Posterior vena cava (tissue), 2 donors: ENCODE measurements around the gene HTR7. TPM values are rescaled to one million over a fixed set of nuclear protein-coding genes. Genes with fewer than 3 reads are reported as not detected.
"Not testable (repeated sequence)": the region's sequence is repeated elsewhere in the genome, so short reads cannot be mapped to it uniquely, and the experiment has no call there.

Source experiments
- DNase-seq: peaks from one replicate; pipeline ENCODE4 v3.0.0-alpha.2; 2020; ENCODE audit warnings: low spot score
- intact Hi-C, 2 donors: fragments of 100-400 bp; cut with DNase I; formaldehyde crosslinking; loops; one replicate each; pipeline versions ENCODE4 v1.14.1 to v1.14.2; 2022 to 2023
- long read RNA-seq, 2 donors: library from polyadenylated mRNA; unstranded; transcript quantifications; one replicate each; pipeline ENCODE4 v2.0.0, GENCODE V29; 2020 to 2021
- total RNA-seq, 2 donors: library from RNA; stranded (reverse); fragmentation: NEBNext Ultra II Directional; extraction: Animal tissue kit (Norgen Biotek cat#: 25700); gene quantifications; one replicate each; pipeline ENCODE4 v1.2.1, GENCODE V29; 2021
- donor health status: DM: yes; HTN: yes; CAD: no.
- donor health status: DM: yes; HTN: yes; CAD: no.

The HTR7 gene
- 1 to 10 TPM in 1 of 2 donors, under 1 TPM in 1; 0.83 to 1.0 TPM for total RNA-seq
- long read RNA-seq, donor 1, partial matches to known transcripts, result 0 of 2 reads
- long read RNA-seq, donor 1, other reads (novel, unspliced or antisense), result 1 of 2 reads
- long read RNA-seq, donor 2, result 0 reads

DNA sequence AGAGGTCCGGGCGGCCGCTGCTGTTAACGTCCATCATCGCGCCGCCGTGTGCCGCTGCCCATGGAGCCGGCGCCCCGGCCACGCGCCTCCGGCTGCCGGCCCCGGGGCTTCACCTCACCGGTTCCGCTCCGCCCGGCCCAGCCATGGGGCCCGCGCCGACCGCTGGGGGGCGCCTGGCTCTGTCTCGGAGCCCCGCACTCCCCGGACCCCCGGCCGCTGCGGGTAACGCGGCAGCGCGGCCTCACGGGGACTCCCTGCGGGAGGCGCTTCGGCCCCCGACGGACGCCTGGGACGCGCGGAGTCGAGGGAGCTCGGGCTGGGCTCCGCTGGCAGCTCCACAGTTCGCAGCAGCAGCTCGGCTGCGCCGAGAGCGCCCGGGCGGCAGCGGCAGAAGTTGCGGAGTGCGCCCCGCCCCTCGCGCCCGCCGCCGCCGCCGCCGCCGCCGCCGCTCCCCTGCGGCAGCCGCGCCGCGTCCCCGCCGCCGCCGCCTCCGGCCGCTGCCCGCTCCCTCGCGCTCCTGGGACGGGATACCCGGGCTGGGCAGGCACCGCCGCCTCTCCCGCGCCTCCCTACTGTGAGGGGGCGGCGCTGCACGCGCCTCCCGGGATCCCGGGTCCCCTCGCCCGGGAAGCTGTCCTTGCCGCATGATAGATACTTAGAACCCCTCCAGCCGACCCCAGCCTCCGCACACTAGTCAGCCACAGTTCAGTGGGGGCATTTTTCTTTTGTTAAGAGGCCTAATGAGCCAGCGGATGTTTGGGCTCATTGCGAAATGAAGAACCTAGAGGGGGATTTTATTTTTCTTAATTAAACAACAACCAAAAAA lies at the start of gene HTR7:
TSS of gene HTR7 (minus strand) at position 405 of the 826 bp plus-strand sequence. CDS start at position 37, 368 bp downstream.
- intact Hi-C loops, result loop anchor here in 1 of 2 donors (5.0 kb wide), 1 partner anchor 1056 kb away; no protein-coding TSS in a partner anchor
- peak; percentile 86 for DNase-seq

DNA sequence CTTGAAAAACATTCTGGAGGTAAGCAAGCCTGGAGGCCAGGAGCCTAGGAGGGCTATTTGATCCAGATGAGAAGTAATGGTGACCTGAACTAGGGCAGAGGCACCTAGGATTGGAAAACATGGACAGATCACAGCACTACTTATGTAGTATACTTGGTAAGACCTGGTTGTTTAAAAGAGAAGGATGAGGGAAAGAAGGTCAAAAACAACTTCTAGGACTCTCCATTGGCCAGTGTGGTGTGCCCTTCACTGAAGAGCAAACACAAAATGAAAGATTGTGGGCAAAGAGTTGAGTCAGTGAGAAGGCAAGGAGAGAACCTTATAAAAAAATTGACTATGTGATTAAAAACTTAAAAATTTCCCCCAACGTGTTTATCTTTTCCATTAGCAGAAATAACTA lies 48.8 kb upstream of the HTR7 start:
- no peak for DNase-seq
- intact Hi-C loops, result no loop called here

GRCh38 chr10:90905925-90906324 lies 48.1 kb upstream of the HTR7 start:
- no peak for DNase-seq
- intact Hi-C loops, result no loop called here

- DNase-seq, intact Hi-C loops: not testable (repeated sequence)
Observed at GRCh38 chr10:90896916-90897315, 39.1 kb upstream of the HTR7 start.

- DNase-seq, result no peak
- intact Hi-C loops, result no loop called here
Observed at GRCh38 chr10:90893190-90893589, 35.4 kb upstream of the HTR7 start.

- no peak for DNase-seq
- intact Hi-C loops, result no loop called here
Observed at GRCh38 chr10:90890347-90890746, 32.5 kb upstream of the HTR7 start.

DNA sequence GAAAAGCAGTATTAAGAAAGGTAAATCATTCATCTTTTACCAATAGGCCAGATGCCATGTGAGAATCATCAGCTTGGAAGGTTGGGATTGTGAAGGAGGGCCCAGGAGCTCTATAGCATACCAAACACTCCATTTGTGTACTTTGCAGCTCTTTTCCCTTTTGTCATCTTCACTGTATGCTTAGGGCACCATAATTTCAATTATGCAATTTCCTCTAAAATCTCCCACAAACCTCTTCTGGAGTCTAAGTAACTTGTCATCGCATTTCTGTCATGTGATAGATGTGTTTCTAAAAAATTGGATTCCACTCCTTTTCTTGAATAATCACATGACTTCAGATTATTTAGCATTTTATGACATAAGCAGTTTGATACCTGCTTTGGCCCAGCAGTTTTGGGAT lies 31.8 kb upstream of the HTR7 start:
- no peak for DNase-seq
- intact Hi-C loops, result no loop called here

- intact Hi-C loops, result no loop called here
- no peak for DNase-seq
Observed at GRCh38 chr10:90888387-90888786, 30.5 kb upstream of the HTR7 start.

- DNase-seq, result no peak
- intact Hi-C loops, result no loop called here
Observed at GRCh38 chr10:90887555-90887954, 29.7 kb upstream of the HTR7 start.

DNA sequence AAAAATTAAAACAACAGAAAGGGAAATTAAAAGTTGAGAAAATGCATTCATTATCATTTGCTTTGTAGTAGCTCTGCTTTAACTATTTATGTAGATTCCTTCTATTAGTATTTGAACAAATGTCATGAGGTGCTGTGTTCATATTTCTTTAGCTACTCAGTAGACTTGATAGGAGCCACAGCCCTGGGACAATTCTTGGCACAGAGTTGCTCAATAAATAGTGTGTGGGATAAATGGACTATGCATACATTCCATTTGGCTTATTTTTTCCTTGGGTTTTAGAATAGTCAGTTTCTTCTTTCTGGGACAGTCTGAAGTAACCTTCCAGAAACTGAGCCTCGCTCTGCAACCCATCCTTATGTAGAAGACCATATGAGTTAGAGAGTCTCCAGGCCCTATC lies 27.3 kb upstream of the HTR7 start:
- intact Hi-C loops, result no loop called here
- DNase-seq, result no peak

GRCh38 chr10:90884431-90884830 lies 26.6 kb upstream of the HTR7 start:
- no peak for DNase-seq
- intact Hi-C loops, result no loop called here

GRCh38 chr10:90880059-90880719 lies 22.4 kb upstream of the HTR7 start:
- intact Hi-C loops, DNase-seq: not testable (repeated sequence)

DNA sequence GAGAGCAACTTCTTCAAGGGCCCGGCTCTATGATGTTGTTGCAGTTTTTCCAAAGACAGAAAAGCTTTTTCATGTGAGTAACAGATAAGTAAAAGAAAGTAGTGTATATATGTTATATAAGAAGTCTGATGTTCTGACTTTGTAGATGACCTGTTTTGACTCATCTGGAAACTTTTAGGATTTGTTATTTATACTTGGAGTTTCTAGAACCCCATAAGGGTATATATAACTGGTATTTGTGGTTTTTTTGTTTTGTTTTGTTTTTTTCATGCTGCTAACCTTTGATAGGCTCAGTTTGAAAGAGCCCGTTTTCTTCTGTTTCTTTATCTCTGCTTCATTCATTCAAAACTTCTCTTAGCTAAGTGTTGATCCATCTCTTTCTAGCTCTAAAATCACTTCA lies 21.2 kb upstream of the HTR7 start:
- DNase-seq, result no peak
- intact Hi-C loops, result no loop called here

GRCh38 chr10:90872648-90873020 lies 14.8 kb upstream of the HTR7 start:
- intact Hi-C loops, result no loop called here
- DNase-seq, result no peak

DNA sequence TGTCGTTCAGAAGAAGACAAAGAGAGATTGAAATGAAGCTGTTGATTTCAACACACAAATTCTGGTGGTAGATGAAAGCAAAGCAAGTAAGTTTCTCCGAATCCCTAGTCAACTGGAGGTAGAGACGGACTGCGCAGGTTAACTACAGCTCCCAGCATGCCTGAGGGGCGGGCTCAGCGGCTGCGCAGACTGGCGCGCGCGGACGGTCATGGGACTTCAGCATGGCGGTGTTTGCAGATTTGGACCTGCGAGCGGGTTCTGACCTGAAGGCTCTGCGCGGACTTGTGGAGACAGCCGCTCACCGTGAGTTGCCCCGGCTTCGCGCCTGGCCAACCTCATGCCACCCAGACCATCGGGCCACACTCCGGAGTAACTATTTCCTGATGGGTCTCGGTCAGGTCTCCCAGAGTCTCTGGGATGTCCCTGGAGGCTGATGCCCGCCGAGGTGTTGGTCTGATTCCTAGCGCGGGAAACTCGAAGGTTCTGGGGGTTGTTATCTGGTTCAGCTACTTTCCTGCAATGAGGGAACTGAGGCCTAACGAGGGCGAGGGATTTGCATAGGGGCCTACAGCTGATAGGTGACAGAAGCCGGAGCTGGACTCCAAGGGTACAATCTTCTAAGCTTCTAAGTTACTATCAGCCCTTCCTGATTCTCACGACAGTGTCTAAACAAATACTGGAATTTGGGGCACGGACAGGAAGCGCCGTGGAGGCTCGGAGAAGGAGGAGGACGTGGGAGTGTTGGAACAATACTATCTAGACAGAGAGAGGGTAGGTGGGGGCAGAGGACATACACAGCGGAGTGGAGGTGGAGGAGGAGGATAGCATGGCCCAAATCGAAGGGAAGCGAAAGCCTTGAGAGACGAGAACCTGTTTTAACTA lies 14.2 kb upstream of the HTR7 start, which contains the start of gene RPP30:
TSS of gene RPP30 (plus strand) at position 209 of the 882 bp plus-strand sequence. CDS start at position 222, 13 bp downstream.
- DNase-seq, result peak; percentile 95
- intact Hi-C loops, result no loop called here

GRCh38 chr10:90871279-90871765 lies 13.5 kb upstream of the HTR7 start:
- intact Hi-C loops, result no loop called here
- no peak for DNase-seq

DNA sequence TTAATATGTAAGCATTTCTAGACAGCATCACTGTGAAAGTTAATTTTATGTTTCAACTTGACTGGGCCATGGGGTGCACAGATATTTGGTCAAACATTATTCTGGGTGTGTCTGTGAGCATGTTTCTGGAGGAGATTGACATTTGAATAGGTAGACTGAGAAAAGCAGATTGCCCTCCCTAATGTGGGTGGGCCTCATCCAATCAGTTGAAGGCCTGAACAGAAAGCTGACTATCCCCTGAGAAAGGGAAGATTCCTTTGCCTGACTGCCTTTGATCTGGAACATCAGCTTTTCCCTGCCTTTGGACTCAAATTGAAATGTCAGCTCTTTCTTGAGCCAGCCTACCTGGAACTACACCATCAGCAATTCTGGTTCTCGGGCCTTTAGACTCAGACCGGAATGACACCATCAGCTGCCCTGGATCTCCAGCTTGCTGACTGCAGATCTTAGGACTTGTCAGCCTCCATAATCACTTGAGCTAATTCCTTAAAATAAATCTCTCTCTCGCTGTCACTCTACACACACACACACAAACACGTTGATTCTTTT lies 8.3 kb upstream of the HTR7 start:
- no peak for DNase-seq
- intact Hi-C loops, result loop anchor here in 1 of 2 donors (10.0 kb wide), 1 partner anchor 1071 kb away; no protein-coding TSS in a partner anchor

GRCh38 chr10:90865401-90865800 lies 7.6 kb upstream of the HTR7 start:
- intact Hi-C loops, result loop anchor here in 1 of 2 donors (10.0 kb wide), 1 partner anchor 1071 kb away; no protein-coding TSS in a partner anchor
- DNase-seq, result no peak
